HG03280 (cell line): ENCODE measurements around the gene DNLZ.

ENCODE experiments used
- ATAC-seq: cut with Tn5 transposase; IDR thresholded peaks from one replicate; pipeline ENCODE4 v1.9.1; 2021; ENCODE audit warnings: mild to moderate bottlenecking, moderate library complexity; ENCODE audit not compliant: unreplicated experiment

DNLZ gene

DNA sequence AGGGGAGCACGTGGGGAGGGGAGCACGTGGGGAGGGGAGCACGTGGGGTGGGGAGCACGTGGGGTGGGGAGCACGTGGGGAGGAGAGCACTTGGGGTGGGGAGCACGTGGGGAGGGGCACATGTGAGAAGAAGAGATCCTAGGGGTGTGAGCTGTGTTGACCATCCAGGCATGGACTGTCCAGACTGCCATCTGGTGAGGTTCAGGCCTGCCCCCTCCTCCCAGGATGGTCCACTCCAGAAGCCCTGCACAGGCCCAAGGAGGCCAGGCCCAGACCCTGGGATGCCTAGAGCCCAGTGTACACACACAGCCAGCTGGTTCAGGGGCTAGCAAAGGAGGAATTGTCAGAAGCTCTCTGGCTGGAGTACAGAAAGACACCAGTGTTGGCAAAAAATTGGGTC is 34.1 kb upstream of the DNLZ start:
- ATAC-seq: no peak

DNA sequence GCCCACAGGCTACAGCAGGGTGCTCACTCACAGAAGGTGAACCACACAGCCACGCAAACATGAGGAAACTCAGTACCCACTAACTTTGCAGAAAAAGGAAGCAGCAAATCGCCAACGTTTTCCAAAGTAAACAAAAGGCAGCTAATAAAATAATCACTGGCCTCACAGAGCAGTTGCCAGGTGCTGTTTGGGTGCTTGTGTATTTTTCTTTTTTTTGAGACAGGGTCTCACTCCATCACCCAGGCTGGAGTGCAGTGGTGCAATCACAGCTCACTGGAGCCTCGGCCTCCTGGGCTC is 32.6 kb upstream of the DNLZ start:
- ATAC-seq: no peak

DNA sequence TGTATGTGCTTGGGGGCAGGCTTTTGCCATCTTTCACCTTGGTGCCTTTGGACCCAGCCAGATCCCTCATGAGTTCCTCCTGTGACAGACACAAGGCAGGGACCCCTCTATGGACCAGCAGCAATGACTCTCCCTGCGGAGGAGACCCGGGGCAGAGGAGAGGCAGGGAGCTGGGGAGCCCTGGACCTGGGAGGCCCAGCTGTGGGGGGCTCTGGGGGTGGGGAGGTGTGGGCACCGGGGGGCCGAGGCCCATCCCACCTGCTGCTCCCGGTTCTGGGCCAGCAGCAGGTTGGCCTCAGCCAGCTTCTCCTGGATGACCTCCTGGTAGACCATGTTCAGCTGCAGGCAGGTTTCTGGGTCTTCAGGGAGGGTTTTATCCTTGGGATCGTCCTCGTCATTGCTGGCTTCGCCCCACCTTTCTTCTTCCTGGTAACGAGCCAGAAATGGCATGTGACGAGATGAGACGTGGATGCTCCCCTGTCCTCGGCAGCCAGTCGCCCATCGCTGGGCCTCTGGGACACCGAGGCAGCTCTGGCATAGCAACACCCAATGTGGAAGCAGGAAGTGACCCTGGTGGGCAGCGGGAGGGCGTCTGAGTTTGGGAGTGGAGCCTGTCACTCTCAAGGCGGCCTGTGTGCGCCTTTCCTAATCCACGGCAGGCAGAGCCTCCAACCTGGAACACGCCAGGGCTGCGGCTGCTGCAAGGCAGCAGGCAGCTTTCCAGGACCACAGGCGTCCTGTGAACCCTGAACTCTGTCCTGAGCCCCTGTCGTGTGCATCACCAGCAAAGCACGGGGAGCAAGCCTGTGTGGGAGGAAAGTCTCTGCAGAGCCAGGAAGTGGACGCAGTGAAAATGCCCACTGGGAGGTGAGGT is 32.0 kb upstream of the DNLZ start:
- no peak for ATAC-seq

DNA sequence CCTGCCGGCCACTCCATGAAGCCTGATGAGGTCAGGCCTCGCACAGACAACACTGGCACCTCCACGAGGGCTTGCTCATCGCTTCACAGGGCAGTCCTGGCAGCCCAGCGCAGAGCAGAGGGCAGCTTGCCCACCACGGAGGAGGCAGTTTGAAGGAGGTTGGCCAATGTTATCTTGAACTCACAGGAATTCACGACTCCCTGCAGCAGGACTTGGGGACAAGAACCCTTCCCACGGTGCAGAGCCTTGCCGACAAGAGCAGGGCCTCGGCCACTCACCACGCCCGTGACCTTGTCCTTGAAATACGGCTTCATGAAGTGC is 31.4 kb upstream of the DNLZ start:
- no peak for ATAC-seq

DNA sequence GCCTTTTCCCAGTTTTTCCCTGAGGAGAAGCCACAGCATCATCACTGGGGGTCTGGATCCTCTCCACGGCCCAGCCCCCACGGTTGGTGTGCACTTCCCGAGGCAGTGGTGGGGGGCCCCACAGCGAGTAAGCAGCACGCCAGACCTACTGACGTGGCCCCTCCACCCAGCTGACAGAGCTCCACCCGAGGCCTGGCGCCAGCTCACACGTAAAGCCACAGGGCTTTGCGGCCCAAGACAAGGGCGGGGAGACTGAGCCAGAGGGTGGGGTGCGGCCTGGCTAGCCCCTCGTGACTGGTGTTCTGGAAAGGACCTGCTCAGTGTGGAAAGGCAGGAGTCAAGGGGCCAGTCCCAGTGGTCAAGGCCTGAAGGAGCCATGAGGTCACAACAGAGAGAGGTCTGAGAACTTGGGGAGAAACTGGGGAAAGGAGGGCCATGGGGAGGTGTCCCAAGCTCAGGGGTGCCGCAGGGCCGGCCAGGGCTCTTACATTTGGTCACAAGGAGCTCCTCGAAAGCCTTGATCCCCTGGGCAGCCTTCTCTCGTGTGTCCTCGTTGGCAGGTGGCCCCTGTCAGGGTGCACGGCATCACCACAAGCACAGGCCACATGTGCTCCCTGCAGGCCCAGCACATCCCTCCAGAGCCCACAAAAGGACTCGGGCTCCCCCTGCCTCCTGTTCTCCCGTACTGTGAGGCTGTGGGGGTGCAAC is 30.9 kb upstream of the DNLZ start:
- no peak for ATAC-seq

DNA sequence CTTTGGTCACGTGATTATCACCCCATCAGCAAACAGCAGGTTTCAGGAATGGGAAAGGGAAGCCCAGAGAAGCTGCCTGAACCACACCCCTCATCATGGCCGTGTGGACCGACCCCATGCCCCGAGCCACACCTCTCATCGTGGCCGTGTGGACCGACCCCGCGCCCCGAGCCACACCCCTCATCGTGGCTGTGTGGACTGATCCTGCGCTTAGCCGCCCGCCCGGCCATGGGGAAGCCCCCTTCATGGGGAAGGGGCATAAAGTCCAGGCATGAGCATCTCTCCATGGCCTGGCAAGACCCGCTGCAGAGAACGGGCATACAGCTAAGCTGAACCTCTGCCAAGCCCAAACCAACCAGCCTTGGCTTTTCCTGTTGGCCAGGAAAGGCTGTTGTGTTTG is 30.0 kb upstream of the DNLZ start:
- no peak for ATAC-seq

DNA sequence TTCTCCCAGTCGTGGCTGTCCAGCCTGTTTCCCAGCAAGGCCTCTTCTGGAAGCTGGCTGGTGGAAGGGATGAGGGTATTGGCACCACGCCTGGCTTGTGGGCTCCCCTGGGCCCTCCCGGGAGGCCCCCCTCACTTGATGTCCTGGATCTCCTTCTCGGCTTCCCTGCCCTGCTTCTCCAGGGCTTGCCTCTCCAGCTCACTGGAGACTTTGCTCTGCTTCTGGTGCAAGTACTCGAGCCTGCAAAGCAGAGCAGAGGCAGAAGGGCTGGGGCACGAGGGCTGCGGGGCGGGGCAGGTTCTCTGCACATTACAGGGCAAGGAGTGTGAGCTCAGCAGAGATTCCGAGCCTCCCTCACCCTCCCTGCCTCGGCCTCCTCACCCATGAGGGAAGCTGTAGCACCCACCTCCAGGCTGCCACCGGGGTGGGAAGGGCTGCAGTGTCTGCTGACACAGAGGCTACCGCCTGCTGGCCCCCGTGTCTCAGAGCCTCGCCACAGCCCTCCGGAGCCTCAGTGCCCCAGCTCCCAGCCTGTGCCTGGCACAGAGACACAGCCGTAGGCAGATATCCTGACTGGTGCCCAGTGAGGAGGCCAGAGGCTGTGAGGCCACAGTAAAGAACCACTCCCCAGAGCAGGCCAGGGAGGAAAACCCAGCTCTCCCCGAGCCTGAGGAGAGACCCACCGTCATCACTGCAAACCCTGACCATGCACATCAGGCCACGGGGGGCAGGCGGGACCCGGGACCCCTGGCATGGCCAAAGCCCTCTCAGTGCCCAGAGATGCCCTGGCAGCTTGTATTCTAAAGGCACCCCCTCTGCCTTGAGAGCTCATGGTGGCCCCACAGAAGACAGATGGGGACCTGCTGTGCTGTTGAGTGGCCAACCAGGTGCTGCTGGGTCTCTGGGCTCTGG is 29.2 kb upstream of the DNLZ start:
- ATAC-seq: no peak

DNA sequence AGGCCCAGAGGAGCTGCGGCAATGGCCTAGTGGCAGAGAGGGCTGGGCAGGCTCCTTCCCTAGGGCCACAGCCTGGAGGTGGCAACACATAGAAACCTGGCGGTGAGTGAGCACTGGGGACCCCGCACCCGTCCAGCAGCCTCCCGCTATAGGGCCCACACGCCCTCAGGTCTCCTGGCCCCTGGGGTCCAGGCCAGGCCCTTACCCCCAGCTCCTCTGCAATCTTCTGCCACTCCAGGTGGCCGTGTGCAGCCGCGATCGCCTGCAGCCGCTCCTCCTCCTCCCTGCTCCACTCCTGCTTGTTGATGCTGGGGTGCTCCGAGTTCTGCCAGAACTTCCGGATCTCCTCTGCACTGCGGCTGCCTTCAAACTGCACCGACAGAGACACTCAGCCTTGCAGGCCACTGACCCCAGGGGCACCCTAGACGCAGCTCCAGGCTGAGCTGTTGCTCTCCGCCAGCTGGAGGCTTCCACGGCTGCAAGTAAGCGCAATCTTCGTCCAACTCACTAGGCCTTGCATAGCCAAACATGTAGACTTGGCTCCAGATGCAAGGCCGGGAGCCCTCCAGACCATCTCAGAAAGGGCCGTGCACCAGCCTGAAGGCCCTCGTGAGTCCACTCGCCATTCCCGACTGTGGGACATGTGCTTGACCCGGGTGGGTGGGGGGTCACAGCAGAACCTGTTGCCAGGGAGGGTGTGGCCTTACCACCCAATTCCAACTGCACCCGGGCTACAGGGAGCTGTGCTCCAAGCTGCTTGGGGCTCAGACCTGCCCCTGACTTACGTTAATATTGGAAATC is 28.4 kb upstream of the DNLZ start:
- ATAC-seq: no peak

DNA sequence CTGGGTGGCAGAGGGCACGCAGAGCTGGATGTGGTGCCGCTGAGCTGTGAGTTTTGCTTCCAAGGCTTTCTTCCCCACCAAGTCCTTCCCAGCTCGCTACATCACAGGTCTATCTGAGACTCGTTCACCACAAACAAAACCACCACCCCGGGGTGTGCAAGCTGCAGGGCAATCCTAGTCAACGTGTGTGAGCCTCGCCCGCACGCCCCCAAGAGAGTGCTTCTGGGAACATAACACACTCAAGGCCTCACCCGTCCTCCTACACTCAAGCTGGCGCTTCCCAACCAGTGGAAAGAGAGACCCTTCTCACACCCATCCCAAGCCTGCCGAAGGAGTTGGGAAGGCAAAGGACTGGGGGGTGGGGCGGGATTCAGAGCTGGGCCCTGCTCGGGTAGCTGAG is 25.9 kb upstream of the DNLZ start:
- ATAC-seq: no peak

DNA sequence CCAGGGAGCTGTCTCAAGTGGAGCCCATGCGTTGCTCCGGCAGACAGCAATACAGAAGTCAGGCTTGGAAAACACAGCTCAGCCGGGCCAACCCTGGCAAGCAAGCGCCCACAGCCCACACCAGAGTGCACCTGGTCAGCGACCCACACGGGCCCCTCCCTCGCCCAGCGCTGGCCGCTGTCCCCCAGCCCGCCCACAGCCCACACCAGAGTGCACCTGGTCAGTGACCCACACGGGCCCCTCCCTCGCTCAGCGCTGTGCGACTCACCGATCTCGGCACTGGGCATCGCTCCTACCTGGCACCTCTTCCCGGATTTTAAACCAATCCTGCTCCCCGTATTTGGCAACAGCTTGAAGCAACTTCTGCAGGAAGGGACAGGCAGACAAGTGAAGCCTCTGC is 23.7 kb upstream of the DNLZ start:
- ATAC-seq: no peak

DNA sequence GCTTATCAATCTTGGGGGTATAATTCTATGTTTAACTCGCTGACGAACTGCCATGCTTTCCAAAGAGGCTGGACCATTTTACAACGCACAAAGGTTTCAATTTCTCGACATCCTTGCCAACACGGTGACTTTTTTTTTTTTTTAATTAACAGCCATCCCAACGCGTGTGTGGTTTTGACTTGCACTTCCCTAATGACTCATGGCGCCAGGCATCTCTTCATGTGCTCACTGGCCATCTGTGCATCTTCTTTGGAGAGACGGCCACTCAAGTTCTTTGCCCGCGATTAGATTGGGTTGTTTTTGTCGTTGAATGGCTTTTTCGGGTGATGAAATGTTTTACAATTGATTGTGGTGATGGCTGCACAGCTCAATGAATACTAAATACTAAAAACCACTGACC is 22.5 kb upstream of the DNLZ start:
- ATAC-seq: no peak

DNA sequence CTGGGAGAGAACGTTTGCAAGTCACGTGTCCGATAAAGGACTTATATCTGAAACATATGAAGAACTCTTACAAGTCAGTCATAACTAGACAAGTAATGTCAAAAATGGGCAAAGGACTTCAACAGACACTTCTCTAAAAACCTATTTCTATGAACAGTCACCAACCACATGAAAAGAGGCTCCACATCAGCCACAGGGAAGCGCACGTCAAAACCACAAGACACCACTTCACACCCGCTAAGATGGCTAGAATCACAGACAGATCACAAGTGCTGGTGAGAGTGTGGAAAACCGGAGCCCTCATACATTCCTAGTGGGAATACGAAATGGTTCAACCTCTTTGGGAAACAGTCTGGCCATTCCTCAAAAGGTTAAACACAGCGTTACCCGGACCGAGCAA is 21.5 kb upstream of the DNLZ start:
- ATAC-seq: no peak

DNA sequence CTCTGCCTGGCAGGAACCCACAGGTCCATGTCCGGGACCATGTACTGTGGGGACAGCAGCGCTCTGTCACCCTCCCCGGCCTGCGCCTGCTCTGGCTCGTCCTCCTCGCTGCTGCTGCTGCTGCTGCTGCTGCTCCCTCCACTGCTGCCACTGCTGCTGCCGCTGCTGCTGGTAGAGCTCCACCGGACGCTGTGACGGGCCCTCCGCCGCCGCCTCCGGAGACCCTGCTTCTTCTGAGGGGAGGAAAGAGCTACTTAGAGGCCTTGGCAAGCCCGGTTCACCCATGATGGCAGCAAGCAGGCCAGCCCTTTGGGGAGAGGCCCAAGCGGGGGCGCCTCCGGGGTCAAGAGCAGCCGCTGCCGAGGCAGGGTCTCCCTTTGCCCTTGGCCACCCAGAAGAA is 19.9 kb upstream of the DNLZ start:
- ATAC-seq: no peak

DNA sequence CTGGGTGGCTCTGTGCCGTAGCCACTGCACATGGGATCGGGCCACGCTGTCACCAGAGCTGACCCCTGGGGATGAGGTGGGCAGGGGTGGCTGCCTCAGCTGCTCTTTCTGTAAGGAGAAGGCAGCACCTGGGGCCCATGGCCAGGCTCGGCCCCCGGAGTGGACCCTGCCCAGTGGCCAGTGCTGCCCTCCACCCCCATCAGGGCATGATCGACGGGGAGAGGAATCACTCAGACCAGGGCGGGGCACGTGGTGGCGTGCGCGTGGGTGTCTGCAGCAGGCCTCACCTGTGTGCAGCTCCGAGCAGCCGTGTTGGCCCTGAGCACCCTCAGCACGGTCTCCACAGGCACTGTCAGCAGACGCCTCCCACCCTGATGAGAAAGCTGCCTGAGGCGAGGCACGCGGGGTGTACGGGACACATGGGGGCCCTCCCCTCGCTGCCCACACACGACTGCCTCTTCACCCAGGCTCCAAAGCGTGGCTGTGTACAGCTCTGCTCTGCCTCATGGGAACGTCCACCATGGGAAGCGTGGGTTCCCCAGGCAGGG is 18.5 kb upstream of the DNLZ start:
- ATAC-seq: no peak

DNA sequence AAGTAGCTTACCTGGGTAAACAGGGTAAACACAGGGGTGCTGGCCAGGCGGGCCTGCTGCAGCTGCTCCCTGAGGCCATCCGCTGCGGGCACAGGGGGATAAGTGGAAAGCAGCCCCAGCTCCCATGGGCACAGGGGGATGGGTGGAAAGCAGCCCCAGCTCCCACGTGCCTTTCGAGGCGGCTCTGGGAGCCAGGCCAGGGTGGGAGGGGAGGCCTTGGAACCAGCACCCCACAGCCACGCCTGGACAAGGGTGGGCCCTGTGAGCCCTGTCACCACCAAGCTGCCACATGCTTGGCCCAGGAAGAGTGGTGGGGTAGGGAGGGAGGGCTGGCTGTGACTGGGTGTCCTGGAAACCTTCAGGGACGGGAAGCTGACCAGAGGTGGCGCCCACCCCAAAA is 17.8 kb upstream of the DNLZ start:
- ATAC-seq: no peak

DNA sequence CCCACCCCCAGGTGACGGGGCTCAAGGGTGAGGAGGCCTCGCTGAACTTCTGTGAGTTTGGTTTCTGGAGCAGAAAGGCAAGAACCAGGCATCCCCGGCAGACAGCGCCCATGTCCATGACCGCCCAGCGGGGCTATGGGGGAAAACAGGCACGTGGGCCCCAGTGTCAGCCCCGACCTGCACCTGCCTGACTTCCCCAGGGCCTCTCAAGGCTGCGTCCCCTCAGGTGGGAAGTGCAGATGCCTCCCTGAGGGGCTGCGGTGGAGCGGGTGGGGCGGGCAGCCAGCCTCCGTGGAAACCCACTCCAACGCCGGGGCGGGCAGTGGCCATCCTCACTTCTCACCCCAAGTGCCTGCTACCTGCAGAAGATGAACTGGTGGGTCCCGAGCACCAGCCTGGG is 16.8 kb upstream of the DNLZ start:
- ATAC-seq: no peak

DNA sequence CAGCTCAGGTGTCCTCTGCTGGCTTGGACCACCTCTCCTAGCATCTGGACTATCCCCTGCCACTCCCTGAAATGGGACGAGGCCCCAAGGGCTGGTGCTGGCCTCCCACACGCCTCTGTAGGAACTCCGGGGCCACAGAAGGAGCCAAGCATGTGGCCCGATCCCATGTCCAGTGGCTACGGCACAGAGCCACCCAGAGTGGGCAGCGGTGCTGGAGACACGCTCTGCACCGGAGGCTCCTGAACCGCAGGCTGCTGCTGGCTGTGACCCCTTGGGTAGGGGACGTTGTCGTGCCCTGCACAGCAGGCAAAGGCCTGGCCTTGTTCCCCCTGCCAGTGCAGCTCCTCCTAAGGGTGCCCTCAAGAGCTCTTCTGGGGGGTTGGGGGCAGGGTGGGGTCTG is 16.3 kb upstream of the DNLZ start:
- ATAC-seq: no peak

DNA sequence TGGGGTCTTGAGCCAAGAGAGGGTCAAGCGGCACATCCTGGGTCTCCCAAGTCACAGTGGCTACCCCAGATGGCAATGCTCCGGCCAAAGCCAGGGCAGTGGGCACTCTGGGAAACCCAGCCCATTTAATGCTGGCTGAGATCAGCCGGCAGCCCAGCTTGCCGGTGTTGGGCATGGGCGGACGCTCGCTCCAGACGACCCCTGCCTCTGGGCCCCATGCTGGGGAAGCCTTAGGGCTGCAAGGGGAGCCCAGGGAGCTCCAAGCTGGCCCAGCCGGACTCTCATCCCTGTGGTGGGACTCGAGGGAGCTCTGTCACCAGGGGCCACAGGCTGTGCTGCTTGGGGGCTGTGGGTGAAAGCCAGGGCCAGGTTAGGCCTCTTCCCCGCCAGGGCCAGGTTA is 15.9 kb upstream of the DNLZ start:
- no peak for ATAC-seq

DNA sequence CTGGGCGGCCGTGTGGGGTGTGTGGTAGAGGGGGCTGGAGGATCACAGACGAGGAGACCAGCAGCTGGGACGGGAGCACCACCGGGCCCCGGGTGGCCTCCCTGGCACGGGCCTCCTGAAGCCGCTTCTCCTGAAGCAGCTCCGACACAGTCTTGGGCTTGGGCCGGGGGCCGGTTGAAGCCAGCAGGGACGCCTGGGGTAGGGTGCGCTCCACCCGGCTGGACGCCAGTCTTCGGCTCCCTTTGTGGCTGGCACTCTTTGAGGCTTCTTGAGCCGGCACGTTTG is 15.4 kb upstream of the DNLZ start:
- ATAC-seq: no peak

DNA sequence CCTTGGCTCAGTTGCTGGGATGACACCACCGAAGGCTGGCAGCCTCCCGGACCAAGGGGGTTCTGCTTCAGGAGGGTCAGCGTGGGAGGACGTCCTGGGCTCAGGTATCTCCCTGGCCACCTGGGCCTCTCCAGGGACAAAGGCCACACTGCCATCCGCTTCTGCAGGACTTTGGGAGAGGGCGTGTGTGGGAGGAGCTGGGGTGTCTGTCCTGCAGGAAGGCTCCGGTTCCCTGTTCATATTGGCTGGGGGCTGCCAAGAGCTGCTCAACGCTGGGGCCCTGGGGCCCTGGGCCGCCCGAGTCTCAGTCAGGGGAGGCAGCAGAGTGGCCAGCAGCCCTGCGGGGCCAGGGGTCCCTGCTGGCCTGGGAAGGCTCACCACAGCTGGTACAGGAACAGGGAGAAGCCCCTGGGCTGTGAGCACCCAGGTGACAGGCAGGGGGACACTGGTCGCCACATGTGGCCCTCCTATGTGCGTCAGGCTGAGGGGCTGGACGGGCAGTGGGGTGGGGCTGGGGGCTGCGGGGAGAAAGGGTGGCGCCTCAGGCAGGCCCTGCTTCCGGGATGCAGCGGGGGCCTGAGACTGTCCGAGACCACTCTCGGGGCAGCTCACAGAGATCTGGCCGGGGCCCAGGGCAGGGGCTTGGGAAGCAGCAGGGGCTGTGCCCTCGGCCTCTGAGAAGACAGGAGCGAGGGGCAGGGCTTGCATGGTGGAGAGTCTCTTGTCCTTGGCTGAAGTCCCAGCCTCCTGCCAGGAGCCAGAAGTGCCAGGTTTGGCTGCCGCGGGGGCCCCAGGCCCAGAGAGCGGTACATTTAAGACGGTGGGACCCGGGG is 14.8 kb upstream of the DNLZ start:
- no peak for ATAC-seq
